Amniotic epithelial cell (primary cell): ENCODE results near the gene COL10A1.
A peak's percentile ranks its signal among the peaks of the same experiment; 100 is the strongest.
"Not testable (repeated sequence)": the region's sequence is repeated elsewhere in the genome, so short reads cannot be mapped to it uniquely, and the experiment has no call there.

Source experiments
- DNase-seq: peaks from one replicate; pipeline ENCODE4 v3.0.0-alpha.2; 2010; ENCODE audit warnings: low read depth

The COL10A1 gene

GRCh38 chr6:116120430-116120829 is 5.5 kb downstream of the COL10A1 start:
- DNase-seq, result no peak

GRCh38 chr6:116118608-116119007 is 7.3 kb downstream of the COL10A1 start:
- DNase-seq, result peak; percentile 47

GRCh38 chr6:116115781-116116180 is 10.2 kb downstream of the COL10A1 start:
- no peak for DNase-seq

DNA sequence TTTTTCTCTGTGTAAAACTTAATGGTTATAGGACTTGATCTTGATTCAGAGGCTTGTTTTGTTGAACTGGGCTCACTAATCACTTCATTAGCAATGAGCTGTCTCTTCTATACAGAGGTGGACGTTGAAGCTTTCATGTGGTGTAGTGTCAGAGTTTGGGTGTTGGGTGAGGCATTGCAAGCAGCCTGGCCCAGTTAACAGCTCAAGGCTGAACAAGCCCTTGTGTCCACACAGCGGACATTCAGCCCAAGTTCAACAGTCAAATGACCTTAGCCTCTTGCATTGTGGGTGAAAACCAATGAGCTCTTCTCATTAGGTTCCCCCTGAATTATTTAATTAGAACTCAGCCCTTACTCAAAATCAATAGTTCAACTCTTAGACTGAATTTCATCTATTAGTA is 12.5 kb downstream of the COL10A1 start:
- DNase-seq, result no peak

GRCh38 chr6:116111552-116112528 is 14.1 kb downstream of the COL10A1 start:
- DNase-seq, result peak; percentile 55

GRCh38 chr6:116108836-116109235 is 17.1 kb downstream of the COL10A1 start:
- DNase-seq, result no peak

DNA sequence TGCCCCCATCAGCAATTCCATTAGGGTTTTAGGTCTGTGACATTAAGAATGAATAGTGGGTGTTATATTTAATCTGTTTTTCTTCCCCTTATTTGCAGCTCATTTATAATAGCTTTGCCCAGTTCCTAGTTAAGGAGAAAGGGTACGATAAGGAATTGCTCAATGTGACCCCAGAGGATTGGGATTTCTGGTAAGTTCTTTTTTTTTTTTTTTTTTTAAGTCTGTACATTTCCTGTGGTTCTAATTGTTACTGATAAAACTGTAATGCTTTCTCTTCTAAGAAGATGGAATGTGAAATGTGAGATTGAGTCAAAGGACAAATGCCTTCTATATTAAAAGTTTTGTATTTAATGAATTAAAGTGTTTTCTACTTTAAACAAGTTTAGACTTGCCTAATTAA is 19.8 kb downstream of the COL10A1 start:
- peak; percentile 82 for DNase-seq

GRCh38 chr6:116105247-116105646 is 20.7 kb downstream of the COL10A1 start:
- no peak for DNase-seq

GRCh38 chr6:116104636-116105035 is 21.3 kb downstream of the COL10A1 start:
- DNase-seq, result no peak

- no peak for DNase-seq
Observed at GRCh38 chr6:116102873-116103272, 23.1 kb downstream of the COL10A1 start.

DNA sequence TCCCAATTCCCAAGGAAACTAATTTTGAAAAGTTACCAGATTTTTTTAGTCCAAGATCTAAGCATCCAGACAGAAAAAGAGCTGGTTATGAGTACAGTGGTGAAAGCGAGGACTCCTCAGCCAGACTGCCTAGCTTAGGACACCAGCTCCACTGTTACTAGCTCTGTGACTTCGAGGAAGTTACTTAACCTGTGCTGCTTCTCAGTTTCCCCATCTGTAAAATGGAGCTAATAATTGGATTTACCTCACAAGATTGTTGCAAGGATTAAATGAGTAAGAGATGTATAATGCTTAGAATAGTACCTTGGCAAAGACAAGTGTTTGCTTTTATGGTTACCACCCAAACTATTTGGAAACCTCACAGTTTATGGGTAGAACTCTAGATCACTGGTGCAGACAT is 24.1 kb downstream of the COL10A1 start:
- no peak for DNase-seq

GRCh38 chr6:116101302-116101718 is 24.6 kb downstream of the COL10A1 start:
- no peak for DNase-seq

DNA sequence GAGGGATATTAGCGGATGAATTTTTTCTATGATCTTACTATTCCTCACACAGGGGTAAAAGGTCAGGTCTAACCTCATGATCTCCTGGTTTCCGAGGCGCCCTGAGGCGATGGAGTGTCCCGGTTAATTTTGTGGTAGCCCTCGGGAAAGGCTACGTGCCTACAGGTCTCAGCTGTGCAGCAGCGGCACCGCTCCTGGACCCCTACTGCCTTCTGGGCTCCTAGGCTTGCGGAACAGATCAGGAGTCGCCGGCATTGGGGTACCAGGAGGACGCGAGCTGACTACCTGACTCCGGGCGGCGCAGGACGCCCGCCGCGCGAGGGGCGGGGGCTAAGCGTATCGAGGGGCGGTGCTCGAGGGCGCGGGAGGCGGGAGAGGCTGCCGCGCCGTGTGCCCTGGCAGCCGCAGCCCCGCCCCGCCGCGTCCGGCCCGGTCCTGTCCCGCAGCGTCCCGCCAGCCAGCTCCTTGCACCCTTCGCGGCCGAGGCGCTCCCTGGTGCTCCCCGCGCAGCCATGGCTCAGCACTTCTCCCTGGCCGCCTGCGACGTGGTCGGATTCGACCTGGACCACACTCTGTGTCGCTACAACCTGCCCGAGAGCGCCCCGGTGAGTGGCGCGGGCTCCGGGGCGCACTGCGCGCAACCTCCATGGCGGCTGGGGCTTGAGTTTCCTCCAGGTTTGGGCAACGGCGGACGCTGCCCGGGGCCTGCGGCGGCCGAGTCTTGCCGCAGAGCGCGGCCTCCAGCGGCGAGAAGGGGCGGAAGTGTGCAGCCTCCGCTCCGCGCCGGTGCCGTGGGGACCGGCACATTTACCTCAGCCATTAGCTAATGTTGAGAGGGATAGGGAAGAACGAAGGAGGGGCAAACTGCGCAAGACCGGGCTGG is 25.3 kb downstream of the COL10A1 start, which contains the start of gene NT5DC1:
Gene NT5DC1, plus strand, starts transcription at position 435 of the 883 bp plus-strand sequence. Its CDS starts 78 bp downstream, at position 513.
- peak; percentile 67 for DNase-seq

GRCh38 chr6:116099036-116099435 is 26.9 kb downstream of the COL10A1 start:
- DNase-seq, result no peak

GRCh38 chr6:116096979-116097816 is 28.7 kb downstream of the COL10A1 start:
- DNase-seq, result peak; percentile 32

DNA sequence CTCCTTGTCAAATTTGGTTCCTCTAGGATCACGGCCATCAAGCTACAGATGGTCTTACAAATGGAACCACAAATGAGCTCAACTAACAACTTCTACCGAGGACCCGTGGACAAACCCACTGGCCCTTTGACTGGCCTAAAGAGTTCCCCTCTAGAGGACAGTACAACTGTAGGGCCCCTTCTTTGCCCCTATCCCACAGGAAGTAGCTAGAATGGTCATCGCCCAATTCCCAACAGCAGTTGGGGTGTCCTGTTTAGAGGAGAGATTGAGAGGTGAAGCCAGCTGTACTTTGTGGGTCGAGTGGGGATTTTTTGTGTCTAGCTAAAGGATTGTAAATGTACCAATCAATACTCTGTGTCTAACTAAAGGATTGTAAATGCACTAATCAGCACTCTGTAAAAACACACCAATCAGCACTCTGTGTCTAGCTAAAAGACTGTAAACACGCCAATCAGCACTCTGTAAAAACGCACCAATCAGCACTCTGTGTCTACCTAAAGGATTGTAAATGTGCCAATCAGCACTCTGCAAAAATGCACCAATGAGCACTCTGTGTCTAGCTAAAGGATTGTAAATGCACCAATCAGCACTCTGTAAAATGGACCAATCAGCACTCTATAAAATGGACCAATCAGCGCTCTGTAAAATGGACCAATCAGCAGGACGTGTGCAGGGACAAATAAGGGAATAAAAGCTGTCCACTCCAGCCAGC is 29.7 kb downstream of the COL10A1 start:
- not testable (repeated sequence) for DNase-seq

DNA sequence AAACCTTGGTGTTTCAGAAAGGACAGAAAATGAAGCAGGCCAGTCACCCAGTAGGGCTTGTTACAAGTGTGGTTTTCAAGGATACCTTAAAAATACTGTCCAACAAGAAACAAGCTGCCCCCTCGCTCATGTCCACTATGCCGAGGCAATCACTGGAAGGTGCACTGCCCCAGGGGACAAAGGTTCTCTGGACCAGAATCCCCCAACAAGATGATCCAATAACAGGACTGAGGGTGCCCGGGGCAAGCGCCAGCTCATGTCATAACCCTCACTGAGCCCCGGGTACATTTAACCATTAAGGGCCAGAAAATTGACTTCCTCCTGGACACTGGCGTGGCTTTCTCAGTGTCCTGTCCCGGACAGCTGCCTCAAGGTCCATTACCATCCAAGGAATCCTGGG is 31.9 kb downstream of the COL10A1 start:
- no peak for DNase-seq

- no peak for DNase-seq
Observed at GRCh38 chr6:116090251-116090650, 35.7 kb downstream of the COL10A1 start.

GRCh38 chr6:116088946-116089345 is 37.0 kb downstream of the COL10A1 start:
- peak; percentile 61 for DNase-seq

- peak; percentile 46 for DNase-seq
Observed at GRCh38 chr6:116087437-116088027, 38.4 kb downstream of the COL10A1 start.

DNA sequence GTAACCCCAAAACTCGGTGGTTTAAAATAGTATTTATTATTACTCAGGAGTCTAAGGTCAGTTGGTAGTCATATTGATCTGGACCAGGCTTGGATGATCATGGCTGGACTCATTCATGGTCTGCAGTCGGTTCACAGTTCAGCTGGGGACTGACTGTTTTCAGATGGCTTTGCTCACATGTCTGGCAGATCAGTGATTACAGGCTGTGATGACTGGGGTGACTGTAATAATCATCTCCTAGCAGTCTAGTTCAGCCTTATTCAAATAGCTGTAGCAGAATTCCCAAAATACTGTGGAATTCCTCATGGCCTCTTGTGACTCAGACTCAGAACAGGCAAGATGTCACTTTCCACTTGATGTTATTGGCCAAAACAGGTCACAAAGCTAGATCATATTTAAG is 41.6 kb downstream of the COL10A1 start:
- DNase-seq, result no peak
